ENCODE results near the gene MTHFSD.
A peak's percentile ranks its signal among the peaks of the same experiment; 100 is the strongest.
"Not testable (repeated sequence)": the region's sequence is repeated elsewhere in the genome, so short reads cannot be mapped to it uniquely, and the experiment has no call there.

MTHFSD gene, protein sequence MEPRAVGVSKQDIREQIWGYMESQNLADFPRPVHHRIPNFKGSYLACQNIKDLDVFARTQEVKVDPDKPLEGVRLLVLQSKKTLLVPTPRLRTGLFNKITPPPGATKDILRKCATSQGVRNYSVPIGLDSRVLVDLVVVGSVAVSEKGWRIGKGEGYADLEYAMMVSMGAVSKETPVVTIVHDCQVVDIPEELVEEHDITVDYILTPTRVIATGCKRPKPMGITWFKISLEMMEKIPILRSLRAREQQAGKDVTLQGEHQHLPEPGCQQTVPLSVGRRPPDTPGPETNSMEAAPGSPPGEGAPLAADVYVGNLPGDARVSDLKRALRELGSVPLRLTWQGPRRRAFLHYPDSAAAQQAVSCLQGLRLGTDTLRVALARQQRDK

DNA sequence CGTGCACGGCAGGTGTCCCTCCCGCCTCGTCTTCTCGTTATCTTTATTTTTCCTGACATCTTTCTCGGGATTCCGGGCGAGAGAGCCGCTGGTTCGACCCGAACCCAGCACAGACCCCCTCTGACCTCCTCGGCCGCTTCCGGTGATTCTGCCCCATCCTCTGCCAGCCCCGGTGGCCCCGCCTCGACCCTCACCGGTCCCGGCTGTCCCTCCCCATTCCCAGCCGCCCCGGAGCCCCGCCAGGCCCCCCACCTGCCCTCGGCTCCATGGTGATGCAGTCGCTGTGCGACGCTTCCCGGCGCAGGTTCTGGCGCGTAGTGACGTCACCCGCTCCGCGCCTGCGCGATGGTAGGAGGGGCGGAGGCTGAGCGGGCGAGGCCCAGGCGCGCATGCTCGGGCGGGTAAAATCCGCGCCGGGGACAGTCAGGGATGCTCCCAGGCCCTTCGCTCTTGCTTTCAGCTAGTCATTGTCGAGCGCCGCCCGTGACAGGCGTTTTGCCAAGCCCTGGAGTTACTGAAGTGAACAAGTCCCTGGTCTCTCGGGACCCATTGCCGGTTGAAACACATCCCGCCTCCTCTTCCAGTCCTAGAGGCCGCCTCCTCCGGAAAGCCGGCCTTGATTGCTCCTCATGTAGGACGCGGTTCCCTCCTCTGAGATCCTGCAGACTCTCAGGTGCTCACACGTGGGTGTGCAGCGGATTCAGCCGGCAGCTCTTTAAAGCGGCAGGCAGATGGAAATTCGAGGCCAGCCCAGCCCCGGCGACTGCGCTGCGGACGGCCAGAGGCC lies at the start of gene MTHFSD:
Gene MTHFSD, minus strand, starts transcription at position 319 of the 787 bp plus-strand sequence. Its CDS starts 51 bp downstream, at position 268.
- peak; percentile 100 for FAIRE-seq
- peak; percentile 98 for DNase-seq (ENCODE audit: low spot score)

DNA sequence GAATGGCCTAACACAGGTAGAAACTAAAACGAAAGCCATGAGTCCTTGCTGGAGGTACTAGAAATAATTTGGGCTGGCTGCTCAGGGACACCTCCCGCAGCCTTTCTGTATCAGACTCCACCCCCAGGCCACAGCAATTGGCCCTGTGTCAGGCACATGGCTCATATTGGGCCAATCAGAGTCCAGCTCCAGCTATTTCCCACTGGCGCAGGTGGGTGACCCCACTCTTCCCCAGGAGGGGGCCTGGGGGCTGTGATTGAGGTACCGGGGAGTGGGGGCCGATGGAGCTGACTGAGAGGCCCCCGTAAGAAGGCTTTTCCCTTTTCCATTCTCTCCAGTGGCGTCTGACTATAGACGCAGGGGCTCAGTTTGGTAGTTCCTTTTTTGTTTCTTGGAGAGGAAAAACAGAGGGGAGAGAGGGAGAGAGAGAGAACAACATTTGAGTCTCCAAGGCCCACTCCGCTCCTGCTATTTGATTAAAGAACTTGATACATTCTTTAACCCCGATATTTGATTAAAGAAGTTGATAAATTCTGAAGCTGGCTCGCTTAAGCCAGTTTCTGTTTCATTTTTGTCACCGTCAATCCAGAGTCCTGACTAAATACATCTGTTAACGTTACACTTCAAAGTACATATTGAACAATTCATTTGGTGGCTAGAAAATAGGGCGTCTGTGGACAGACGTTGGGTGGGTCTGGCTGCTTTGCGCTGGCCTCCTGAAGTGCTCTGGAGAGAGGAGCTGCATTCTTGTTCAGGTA lies 49.6 kb upstream of the MTHFSD start:
- no peak for DNase-seq (ENCODE audit: low spot score)
- FAIRE-seq, result no peak

DNA sequence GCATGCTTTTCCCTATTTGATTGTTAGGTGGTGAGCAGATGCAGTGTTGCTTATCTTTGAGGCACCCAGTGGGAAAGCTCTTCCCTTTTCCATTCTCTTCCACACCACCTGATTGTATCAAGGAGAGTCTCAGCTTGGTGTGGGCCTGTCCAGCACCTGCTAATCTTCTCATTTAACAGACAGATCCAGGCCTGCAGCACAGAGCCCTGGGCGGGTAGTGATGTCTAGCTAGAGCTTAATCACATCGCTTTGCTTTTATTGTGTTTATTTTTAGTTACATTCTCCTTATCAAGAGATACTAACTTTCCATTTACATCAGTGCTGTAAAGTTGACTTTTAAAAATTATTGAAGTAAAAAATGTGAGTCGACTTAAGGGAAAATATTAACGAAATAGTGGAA lies 47.5 kb upstream of the MTHFSD start:
- DNase-seq (ENCODE audit: low spot score) (no peak), FAIRE-seq (no peak)

DNA sequence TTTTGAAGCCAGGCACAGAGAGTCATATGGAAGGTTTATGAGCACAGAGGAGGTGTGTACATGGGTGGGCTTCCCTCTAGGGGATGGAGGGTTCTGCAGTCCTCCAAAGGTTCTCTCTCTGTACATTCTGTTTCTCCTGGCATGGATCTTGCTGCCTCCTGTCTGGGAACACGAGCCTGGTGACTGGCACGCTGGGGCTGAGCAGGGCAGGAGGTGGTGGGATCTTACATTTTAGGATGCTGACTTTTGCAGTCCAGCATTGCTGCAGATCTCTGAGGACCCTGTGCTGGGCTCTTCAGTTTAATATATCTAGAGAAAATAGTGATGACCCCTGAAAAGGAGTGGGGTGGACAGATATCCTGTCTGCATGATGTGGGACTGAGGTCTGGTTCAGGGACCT lies 46.3 kb upstream of the MTHFSD start:
- FAIRE-seq, result no peak

DNA sequence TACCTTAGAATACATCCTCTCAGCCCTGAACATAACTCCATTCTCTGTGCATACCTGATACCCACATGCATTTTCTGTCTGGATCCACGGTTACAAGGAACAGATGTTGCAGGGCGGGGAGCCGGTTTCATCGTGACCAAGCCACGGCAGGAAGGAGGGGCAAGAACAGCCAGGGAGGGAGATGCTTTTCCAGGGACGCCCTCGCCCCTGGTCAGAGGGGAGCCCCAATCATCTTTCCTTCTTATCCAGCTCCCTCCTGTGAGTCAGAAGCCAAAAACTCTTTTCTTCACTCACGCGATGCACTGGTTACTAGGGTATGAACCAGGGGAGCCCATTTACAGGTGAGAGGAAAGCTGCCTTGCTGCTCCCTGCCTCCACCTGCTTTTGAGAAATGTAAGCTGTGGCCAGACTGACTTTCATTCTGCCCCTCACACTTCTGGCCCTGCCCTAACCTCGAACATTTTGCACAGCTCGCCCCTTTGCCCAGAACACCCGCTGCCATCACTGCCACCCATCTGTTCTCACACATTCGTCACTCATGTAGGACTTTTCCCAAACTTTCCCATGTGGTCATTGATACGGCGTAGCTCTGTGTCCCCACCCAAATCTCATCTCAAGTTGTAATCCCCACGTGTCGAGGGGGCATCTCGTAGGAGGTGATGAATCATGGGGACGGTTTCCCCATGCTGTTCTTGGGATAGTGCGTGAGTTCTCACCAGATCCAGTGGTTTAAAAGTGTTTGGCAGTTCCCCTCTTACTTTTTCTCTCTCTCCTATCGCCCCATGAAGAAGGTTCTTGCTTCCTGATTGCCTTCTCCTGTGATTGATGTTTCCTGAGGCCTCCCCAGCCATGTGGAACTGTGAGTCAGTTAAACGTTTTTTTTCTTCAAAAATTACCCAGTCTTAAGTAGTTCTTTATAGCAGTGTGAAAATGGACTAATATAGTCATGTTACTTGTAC lies 43.9 kb upstream of the MTHFSD start:
- FAIRE-seq, result no peak
- DNase-seq (ENCODE audit: low spot score), result no peak

More for the DNA sequence above, 46.3 kb upstream of the MTHFSD start:
- DNase-seq (ENCODE audit: low spot score), result no peak

DNA sequence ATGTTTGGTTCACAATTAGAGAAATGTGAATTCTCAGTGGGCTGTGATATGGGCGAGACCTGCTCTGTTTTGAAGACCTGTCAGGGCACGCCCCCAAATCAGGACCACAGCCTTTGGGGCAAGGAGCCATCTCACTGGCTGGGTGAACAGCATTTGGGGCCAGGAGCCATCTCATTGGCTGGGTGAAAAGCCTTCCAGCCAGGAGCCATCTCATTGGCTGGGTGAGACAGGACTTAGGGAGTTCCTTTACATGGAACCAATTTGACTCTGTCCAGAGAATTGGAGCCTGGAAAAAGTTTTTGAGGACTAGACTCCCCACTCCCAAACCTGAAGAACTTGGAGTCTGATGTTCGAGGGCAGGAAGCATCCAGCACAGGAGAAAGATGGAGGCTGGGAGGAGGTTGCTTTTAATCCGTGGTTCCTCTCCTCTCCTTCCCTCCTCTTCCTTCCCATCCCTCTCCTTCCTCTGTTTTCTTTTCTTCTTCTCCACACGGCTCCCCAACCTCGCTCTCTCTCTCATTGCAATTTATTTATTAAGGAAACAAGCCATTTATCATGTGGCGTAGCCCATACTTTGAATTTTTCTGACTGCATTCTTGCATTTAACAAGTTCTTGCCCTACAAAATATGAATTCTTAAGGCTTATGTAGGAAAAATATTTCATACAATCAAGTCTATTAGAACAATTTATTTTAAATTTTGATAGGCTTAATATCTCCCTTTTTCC lies 43.0 kb upstream of the MTHFSD start:
- FAIRE-seq (no peak), DNase-seq (ENCODE audit: low spot score) (no peak)

DNA sequence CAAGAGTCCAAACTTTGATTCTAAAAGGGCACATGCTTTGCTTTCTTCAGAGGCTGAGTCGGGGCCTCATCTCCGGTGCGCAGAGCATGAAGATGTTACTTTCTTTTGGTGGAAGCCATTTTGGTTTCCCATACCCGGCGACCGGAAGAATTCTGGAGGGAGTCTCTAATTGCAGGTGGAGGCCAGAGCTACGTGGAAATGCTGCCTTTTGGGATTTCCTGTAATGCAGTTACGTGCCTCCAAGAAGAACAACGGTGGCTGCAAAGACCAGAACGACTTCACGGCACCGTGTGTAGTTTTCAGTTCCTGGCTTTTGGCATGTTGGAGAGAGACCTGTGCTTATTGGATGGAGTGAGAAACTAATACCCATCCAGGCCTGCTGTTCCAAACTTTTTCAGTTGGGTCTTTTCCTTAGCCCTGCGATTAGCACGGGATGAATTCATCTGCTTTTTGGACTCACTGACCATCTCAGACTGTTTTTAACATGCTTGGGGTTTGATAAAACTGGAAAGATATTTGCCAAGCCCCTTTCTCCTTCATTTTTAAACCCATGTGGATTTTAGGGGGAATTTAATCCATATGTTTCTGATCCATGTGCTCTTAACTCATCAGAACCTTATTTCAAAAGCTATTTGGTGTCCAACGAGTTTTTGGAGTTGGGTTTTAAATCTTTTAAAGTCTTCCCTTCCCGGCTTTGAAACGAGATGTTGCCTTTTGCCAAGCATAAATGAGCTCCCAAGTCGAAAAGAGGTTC lies 42.3 kb upstream of the MTHFSD start:
- DNase-seq (ENCODE audit: low spot score), result no peak
- FAIRE-seq, result no peak

DNA sequence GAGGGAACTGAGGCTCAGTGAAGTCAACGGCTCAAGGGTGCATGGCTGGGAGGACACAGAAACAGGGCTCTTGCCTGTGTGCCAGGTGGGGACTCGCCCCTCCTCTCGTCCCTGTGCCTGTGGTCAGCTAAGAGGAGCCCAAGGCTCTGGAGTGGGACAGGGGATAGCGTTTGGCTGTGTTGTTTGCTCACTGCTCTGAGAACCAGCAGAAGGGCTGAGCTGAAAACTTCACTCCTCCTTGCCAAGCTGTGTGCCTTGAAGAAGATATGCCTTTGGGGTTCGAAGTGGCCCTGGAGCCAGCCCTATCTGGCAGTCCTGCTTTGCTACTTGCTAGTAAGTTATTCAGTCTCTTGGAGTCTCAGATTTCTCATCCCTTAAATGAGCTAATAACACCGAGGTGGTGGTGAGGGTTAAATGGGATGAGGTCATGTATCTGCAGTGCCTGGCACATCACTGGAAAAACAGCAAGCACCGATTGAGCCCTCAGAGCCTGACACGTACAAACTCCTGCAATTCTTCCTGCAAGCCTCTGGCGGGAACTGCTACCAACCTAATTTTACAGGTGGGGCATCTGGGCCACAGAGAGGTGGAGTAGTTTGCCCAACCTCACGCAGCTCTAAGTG lies 41.1 kb upstream of the MTHFSD start:
- DNase-seq (ENCODE audit: low spot score), result no peak
- no peak for FAIRE-seq

DNA sequence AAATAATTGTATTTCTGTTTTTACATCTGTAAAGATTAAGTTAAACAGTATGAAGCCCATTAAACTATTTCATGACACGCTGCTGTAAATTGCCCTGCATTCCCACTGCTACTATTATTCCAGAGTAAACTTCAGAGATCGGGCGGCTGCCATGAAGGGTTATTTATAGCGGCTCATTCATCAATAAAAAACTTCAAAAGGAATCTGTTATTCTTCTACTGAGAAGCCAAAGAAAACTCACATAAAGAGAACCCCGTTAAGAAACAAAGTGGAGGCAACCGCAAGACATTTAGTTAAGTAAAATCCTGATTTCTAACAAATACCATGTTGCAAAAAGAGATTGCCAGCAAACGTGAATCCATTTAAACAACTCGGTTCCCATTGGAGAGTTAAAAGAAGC lies 39.7 kb upstream of the MTHFSD start:
- no peak for DNase-seq (ENCODE audit: low spot score)
- no peak for FAIRE-seq

DNA sequence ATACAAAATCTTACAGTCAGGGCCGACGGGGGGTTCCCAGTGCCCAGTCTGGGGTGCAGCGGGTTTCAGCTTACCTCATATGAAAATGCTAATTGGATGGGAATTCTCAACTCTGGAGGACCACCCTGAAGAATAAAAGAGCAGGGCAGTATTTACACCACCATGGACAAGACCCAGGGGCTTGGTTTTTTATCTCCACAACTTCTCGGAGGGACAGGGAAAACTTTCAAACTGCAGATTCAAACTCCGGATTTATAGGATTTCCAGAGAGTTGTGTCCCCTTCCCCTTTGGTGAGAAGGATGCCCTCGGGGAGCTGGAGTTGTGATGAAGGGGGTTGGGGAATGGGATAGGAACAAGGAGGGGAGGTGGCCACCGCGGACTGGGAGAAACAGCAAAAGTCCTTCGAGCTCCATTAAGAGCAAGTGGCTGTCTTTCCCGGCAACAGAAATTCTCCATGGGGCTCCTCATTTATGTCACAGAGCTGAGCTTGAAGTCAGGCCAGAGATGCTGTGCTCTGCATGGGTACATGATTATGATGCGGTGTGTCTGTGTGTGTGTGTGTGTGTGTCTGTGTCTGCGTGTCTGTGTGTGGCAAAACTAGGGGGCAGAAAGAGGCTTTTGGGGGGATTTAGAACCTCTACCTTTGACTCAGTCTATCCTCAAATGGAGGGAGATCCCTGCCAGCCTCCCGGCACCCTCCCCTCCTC lies 39.0 kb upstream of the MTHFSD start:
- no peak for FAIRE-seq
- DNase-seq (ENCODE audit: low spot score), result no peak

DNA sequence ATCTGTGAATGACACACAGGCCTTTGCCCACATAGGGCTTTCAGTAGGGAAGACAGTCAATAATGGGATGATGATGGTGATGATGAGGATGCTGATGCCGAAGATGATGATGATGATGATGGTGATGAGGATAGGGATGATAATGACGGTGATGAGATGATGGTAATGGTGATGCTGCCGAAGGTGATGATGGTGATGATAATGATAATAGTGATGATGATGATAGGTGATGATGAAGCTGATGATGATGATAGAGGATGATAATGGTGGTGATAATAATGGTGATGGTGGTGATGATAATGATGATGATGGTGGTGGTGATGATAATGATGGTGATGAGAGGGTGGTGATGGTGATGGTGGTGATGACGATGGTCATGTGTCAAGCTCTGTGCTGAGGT lies 36.2 kb upstream of the MTHFSD start:
- DNase-seq (ENCODE audit: low spot score), result no peak
- peak; percentile 93 for FAIRE-seq

DNA sequence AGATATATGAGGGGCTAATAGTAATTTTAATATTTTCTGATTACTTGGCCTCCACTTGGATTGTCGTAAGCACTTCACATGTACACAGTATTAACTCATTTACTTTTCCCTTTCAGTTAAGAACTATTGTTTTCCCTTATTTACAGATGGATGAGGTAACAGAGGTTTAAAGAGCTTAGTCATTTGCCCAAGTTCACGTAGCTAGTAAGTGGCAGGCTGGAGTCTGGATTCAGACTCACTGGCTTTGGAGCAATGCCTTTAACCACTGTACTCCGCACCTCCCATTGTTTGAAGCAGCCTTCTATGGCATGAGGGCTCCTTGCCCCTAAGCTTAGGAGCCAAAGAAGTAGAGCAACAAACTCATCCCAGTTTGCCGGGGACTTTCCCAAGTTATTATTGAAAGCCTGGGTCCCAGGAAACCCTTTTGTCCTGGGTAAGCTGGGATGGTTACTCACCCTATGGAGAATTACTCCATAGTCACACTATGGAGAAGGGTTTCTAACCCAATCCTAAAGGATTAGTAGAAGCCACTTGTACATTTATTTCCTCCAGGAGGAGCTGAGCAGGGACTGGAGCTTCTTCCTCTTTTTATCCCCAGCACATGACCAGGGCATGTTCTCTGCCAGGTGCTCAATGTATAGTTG lies 35.6 kb upstream of the MTHFSD start:
- DNase-seq (ENCODE audit: low spot score), result peak; percentile 62
- no peak for FAIRE-seq

DNA sequence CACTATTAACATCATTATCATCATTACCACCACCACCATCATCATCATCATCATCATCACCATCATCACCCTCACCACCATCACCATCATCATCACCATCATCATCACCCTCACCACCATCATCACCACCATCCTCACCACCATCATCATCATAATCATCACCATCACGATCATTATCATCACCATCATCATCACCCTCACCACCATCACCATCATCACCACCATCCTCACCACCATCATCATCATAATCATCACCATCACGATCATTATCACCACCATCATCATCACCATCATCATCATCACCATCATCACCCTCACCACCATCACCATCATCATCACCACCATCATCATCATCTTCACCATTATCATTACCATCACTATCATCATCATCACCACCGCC lies 32.9 kb upstream of the MTHFSD start:
- FAIRE-seq; DNase-seq (ENCODE audit: low spot score): not testable (repeated sequence)

DNA sequence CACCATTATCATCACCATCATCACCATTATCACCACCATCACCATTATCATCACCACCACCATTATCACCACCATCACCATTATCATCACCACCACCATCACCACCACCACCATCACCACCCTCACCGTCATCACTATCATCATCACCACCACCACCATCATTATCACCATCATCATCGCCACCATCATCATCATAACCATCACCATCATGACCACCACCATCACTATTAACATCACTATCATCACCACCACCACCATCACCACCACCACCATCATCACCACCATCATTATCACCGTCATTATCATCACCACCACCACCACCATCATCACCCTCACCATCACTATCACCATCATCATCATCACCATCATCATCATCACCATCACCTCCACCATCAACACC lies 32.5 kb upstream of the MTHFSD start:
- DNase-seq (ENCODE audit: low spot score) (no peak), FAIRE-seq (peak; percentile 100)

DNA sequence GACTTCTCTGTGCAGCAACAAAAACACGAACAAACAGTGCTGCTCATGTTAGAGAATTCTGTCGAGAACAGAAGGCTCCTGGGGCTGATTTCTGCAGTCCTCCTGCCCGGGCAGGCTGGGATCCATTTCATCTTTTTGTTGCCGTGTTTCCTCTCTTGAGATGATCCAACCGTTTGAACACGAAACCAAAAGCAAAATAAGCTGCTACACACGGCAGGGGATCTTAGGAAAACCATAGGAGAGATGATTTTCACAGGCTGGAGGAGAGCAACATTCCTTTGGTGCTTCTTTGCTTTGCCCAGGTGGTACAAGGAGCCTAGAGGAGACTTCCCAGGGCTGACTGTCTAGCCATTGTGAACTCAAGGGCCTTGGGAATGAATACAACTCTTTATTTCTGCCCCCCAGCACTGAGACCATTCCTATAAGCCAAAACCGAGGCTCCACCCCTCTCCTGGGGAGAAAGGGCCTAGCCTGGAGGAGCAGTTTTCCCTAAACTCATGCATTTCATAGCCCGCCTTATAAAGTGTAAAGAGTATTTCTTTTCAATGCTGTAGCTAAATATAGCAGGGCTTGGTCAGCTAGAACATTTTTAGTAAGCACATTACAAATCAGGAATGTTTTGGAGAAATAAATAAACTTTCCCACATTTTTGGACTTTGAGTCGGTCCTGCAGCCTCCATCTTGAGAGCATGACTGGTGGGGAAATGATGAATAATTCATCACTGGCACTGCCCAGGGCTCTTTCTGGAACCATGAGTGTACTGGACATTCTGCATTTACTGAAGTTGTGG lies 31.0 kb upstream of the MTHFSD start:
- no peak for FAIRE-seq
- no peak for DNase-seq (ENCODE audit: low spot score)

DNA sequence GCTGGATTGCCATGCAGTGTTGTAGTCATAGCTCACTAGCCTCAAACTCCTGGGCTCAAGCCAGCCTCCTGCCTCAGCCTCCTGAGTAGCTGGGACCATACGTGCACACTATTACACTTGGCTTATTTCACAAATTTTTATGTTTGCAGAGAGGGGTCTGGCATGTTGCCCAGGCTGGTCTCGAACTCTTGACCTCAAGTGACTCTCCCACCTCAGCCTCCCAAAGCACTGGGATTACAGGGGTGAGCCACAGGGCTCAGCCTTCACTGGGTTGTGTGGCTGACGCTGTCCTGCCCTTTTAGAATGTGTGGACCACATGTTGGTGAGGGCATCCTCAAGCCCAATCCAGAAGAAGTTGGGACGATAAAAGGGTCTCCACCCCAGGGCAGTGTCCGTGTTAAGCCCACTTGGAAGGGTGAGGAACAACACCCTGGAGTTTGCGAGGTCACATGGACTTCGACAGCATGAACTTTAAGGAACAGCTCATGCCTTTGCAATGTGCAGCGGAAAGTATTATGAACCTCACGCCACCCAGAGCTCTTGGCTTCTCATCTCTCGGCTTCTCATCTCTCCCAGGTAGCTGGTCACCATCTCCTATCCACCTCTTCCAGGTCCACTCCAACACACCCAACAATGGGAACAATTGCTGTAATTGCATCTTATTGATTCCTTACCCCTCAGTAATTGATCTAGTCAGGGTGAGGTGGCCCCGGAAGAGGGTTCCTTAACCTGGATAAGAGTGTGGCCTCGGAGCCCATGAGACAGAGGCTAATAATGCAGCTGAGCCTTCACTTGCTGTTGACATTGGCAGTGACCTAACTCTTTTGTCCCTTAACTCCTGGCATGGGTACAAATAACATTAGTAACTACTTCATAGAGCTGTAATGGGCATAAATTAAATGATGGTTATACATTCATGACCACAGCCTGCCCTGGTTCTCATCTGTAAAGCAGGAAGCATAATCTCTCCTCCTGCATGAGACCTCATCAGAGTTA lies 30.0 kb upstream of the MTHFSD start:
- DNase-seq (ENCODE audit: low spot score), result peak; percentile 45
- FAIRE-seq, result no peak
